ENCODE results near the gene SBF2.

- TF ChIP-seq CTCF (IDR thresholded peaks at IDR 0.05 in 2 of 3, conservative IDR thresholded peaks at IDR 0.05 in 1 of 3; ENCODE audit: insufficient read depth in 2 of 3, low read depth in 1 of 3, low read length in 3 of 3) = no peak
- TF ChIP-seq MCM7 (IDR thresholded peaks at IDR 0.05) = no peak
- TF ChIP-seq MAZ (CRISPR knock-in tag; conservative IDR thresholded peaks at IDR 0.05 in 1 of 2, IDR thresholded peaks at IDR 0.05 in 1 of 2) = no peak
- no peak for TF ChIP-seq ZNF644 (tag; IDR thresholded peaks at IDR 0.05; ENCODE audit: low read depth)
- TF ChIP-seq RCOR1 (IDR thresholded peaks at IDR 0.05; ENCODE audit: borderline replicate concordance in 1 of 2, low read depth in 2 of 2, low read length in 2 of 2) = no peak
- no peak for TF ChIP-seq BHLHE40 (IDR thresholded peaks at IDR 0.05; ENCODE audit: low read length)
- no peak for TF ChIP-seq POLR2A (conservative IDR thresholded peaks at IDR 0.05)
- no peak for TF ChIP-seq SRSF1 (IDR thresholded peaks at IDR 0.05; ENCODE audit: low read depth, low read length)
- TF ChIP-seq PTTG1 (tag; IDR thresholded peaks at IDR 0.05; ENCODE audit: low read depth) = no peak
Observed at GRCh38 chr11:10288881-10289764, 4.9 kb downstream of the SBF2 start.
